CD4-positive, alpha-beta memory T cell (primary cell): ENCODE results near the gene GHRL. TPM values are rescaled to one million over a fixed set of nuclear protein-coding genes. Genes with fewer than 3 reads are reported as not detected.

Experiments
- CTCF ChIA-PET: fragments of 350-600 bp; sonication (Branson Sonifier 250); formaldehyde crosslinking; loops from one replicate; lab custom pipeline; 2021; ENCODE audit warnings: inconsistent platforms; ENCODE audit not compliant: partially characterized antibody; lab: Charles Lee
- POLR2A ChIA-PET: fragments of 350-600 bp; sonication (Branson Sonifier 250); formaldehyde crosslinking; loops from one replicate; lab custom pipeline; 2021; ENCODE audit not compliant: partially characterized antibody; lab: Charles Lee
- DNase-seq, 5 donors: peaks; one replicate each; pipeline versions ENCODE4 v3.0.0 to v3.0.0-alpha.2; 2020 to 2022; ENCODE audit warnings: mixed read lengths in 1 of 5
- H3K27ac ChIP-seq: one replicate; pipeline ENCODE4 v1.7.0; 2013; ENCODE audit warnings: low read depth, low read length
- H3K27me3 ChIP-seq: 2 replicates; pipeline ENCODE4 v1.7.0; 2013; ENCODE audit warnings: mild to moderate bottlenecking, low read length, moderate library complexity; ENCODE audit not compliant: insufficient read depth
- H3K36me3 ChIP-seq: 2 replicates; pipeline ENCODE4 v1.7.0; 2013; ENCODE audit warnings: mild to moderate bottlenecking, low read length, moderate library complexity; ENCODE audit not compliant: insufficient read depth
- H3K4me1 ChIP-seq: 2 replicates; pipeline ENCODE4 v1.7.0; 2013; ENCODE audit warnings: mild to moderate bottlenecking, low read length, moderate library complexity; ENCODE audit not compliant: insufficient read depth
- H3K4me3 ChIP-seq, 2 donors: one replicate each; pipeline ENCODE4 v1.7.0; 2013; ENCODE audit warnings: low read length in 2 of 2, mild to moderate bottlenecking in 1 of 2
- H3K9me3 ChIP-seq, 2 donors: one replicate each; pipeline ENCODE4 v1.7.0; 2013; ENCODE audit warnings: low read length in 2 of 2, control low read depth in 1 of 2; ENCODE audit not compliant: control insufficient read depth in 1 of 2
- H3K27ac Mint-ChIP-seq, 7 donors: one replicate each; pipeline ENCODE4 v1.8.0; 2020 to 2021; ENCODE audit warnings: mixed read lengths in 7 of 7, mild to moderate bottlenecking in 6 of 7, inconsistent platforms in 3 of 7, moderate library complexity in 3 of 7
- H3K27me3 Mint-ChIP-seq, 2 donors: one replicate each; pipeline ENCODE4 v1.8.0; 2020 to 2021; ENCODE audit warnings: mixed read lengths in 2 of 2
- H3K36me3 Mint-ChIP-seq, 2 donors: one replicate each; pipeline ENCODE4 v1.8.0; 2020 to 2021; ENCODE audit warnings: mixed read lengths in 2 of 2, inconsistent platforms in 1 of 2, mild to moderate bottlenecking in 1 of 2
- H3K4me1 Mint-ChIP-seq, 4 donors: one replicate each; pipeline ENCODE4 v1.8.0; 2020 to 2021; ENCODE audit warnings: mixed read lengths in 4 of 4, mild to moderate bottlenecking in 1 of 4
- H3K4me3 Mint-ChIP-seq, 8 donors: one replicate each; pipeline ENCODE4 v1.8.0; 2020 to 2021; ENCODE audit warnings: mixed read lengths in 8 of 8, mild to moderate bottlenecking in 7 of 8, moderate library complexity in 6 of 8, inconsistent platforms in 3 of 8
- H3K9me3 Mint-ChIP-seq, 8 donors: one replicate each; pipeline ENCODE4 v1.8.0; 2020 to 2021; ENCODE audit warnings: mixed read lengths in 8 of 8, mild to moderate bottlenecking in 5 of 8, inconsistent platforms in 3 of 8, moderate library complexity in 1 of 8
- intact Hi-C: fragments of 100-400 bp; cut with micrococcal nuclease; formaldehyde crosslinking; loops from one replicate; pipeline ENCODE4 v1.15.1; 2023
- polyA plus RNA-seq, 2 donors: library from polyadenylated mRNA; unstranded; fragments of 300-500 nt; fragmentation: Illumina TruSeq; gene quantifications; one replicate each; pipeline ENCODE4 v1.2.3, GENCODE V29; 2021
- total RNA-seq, 2 experiments: library from RNA; stranded (reverse); gene quantifications; one replicate each; pipeline ENCODE4 v1.2.3, GENCODE V29; 2021

The GHRL gene
- total and polyA plus RNA-seq, 4 experiments from 2014 or later: 0.75 to 1.1 TPM; not detected in 2

GRCh38 chr3:10280177-10280529 is 12.6 kb downstream of the GHRL start:
- H3K36me3 ChIP-seq: peaks cover 50% of the 10 kb centered on the region
- intact Hi-C loops: loop anchor here (10.0 kb wide), 1 partner anchor 295 kb away; the partner anchor contains the start of gene EMC3
- H3K27ac Mint-ChIP-seq: peak overlapping the region in 5 of 7 donors; percentile 12 to 74 (median 42)
- no peaks in the 10 kb centered on the region for H3K9me3 ChIP-seq
- peaks cover 21 to 78% of the 10 kb centered on the region in 2 donors for H3K36me3 Mint-ChIP-seq
- H3K9me3 Mint-ChIP-seq: no peaks in the 10 kb centered on the region
- H3K27ac ChIP-seq: no peak overlapping the region
- peaks cover 31% of the 10 kb centered on the region for H3K4me1 ChIP-seq
- ChIA-PET POLR2A (interaction anchor here (1.2 to 1.4 kb wide), 2 partner anchors 9 to 116 kb away, joined by 3 to 4 read pairs; no protein-coding TSS in a partner anchor), CTCF (interaction anchor here (1.1 kb wide), 1 partner anchor 17 kb away, joined by 3 read pairs; no protein-coding TSS in a partner anchor)
- H3K27me3 Mint-ChIP-seq: no peaks in the 10 kb centered on the region
- DNase-seq: no peak
- H3K4me3 Mint-ChIP-seq: peak overlapping the region in 1 of 8 donors; percentile 5
- no peaks in the 10 kb centered on the region for H3K27me3 ChIP-seq
- H3K4me3 ChIP-seq: no peak overlapping the region
- H3K4me1 Mint-ChIP-seq: peaks cover 27 to 45% (median 36%) of the 10 kb centered on the region in 4 donors

- intact Hi-C loops: loop anchor here (10.0 kb wide), 1 partner anchor 295 kb away; the partner anchor contains the start of gene EMC3
- POLR2A ChIA-PET: interaction anchor here (1.2 kb wide), 1 partner anchor 116 kb away, joined by 3 read pairs; no protein-coding TSS in a partner anchor
These were observed 13.2 kb downstream of the GHRL start for GRCh38 chr3:10279384-10280176.

GRCh38 chr3:10278501-10278900 is 14.2 kb downstream of the GHRL start:
- Histone ChIP-seq H3K4me1 (peaks cover 28% of the 10 kb centered on the region), H3K27ac (no peak overlapping the region), H3K4me3 (no peak overlapping the region), H3K27me3 (no peaks in the 10 kb centered on the region), H3K9me3 (no peaks in the 10 kb centered on the region), H3K36me3 (peaks cover 49% of the 10 kb centered on the region)
- ChIA-PET CTCF (no interaction called here), POLR2A (interaction anchor here (1.1 kb wide), 1 partner anchor 12 kb away, joined by 3 read pairs; no protein-coding TSS in a partner anchor)
- H3K27me3 Mint-ChIP-seq: no peaks in the 10 kb centered on the region
- no peak overlapping the region for H3K4me3 Mint-ChIP-seq
- H3K9me3 Mint-ChIP-seq: no peaks in the 10 kb centered on the region
- H3K27ac Mint-ChIP-seq: peak overlapping the region in 3 of 7 donors; percentile 41 to 79 (median 57)
- peaks cover 21 to 41% (median 31%) of the 10 kb centered on the region in 4 donors for H3K4me1 Mint-ChIP-seq
- no peak for DNase-seq
- intact Hi-C loops: no loop called here
- H3K36me3 Mint-ChIP-seq: peaks cover 24 to 77% of the 10 kb centered on the region in 2 donors

More at GRCh38 chr3:10279384-10280176, 13.2 kb downstream of the GHRL start:
- H3K27me3 ChIP-seq: no peaks in the 10 kb centered on the region
- Mint-ChIP-seq H3K27me3 (no peaks in the 10 kb centered on the region), H3K36me3 (peaks cover 21 to 77% of the 10 kb centered on the region in 2 donors), H3K9me3 (no peaks in the 10 kb centered on the region), H3K4me3 (no peak overlapping the region), H3K4me1 (peaks cover 22 to 41% (median 32%) of the 10 kb centered on the region in 4 donors), H3K27ac (peak overlapping the region in 5 of 7 donors; percentile 12 to 79 (median 42))
- CTCF ChIA-PET: interaction anchor here (1.1 kb wide), 1 partner anchor 16 kb away, joined by 3 read pairs; no protein-coding TSS in a partner anchor
- no peak overlapping the region for H3K4me3 ChIP-seq
- H3K9me3 ChIP-seq: no peaks in the 10 kb centered on the region
- no peak overlapping the region for H3K27ac ChIP-seq
- no peak for DNase-seq
- peaks cover 28% of the 10 kb centered on the region for H3K4me1 ChIP-seq
- H3K36me3 ChIP-seq: peaks cover 50% of the 10 kb centered on the region

- CTCF ChIA-PET: interaction anchor here (3.2 kb wide), 1 partner anchor 13 kb away, joined by 16 read pairs; no protein-coding TSS in a partner anchor
- intact Hi-C loops: no loop called here
These were observed 15.6 kb downstream of the GHRL start for GRCh38 chr3:10277115-10277625.

DNA sequence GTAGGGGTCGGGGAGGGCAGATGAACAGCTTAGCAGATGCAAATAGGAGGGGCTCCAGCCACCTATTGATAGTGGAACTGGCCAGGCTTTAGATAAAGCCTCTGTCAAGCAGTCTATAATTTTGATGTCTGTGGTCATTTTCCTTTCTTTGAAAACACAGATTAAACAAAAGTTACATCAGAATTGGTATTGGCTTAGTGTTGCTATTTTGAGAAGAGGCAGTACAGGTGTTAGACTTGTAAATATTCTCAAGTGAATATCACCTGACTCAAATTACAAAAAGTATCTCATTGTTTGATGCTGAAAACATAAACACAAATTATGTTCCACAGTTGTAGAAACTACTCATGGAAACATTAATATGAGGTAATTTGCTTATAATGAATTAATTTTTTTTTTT is 18.1 kb downstream of the GHRL start:
- Histone ChIP-seq H3K4me1 (peaks cover 40% of the 10 kb centered on the region), H3K36me3 (peaks cover 53% of the 10 kb centered on the region), H3K9me3 (no peaks in the 10 kb centered on the region), H3K27me3 (no peaks in the 10 kb centered on the region), H3K27ac (no peak overlapping the region), H3K4me3 (no peak overlapping the region)
- CTCF ChIA-PET: interaction anchor here (0.8 to 3.2 kb wide), 3 partner anchors 10 to 342 kb away, joined by 3 to 16 read pairs (median 3); partner anchors contain the start of gene CRELD1
- POLR2A ChIA-PET: interaction anchor here (2.0 kb wide), 1 partner anchor 11 kb away, joined by 6 read pairs; no protein-coding TSS in a partner anchor
- Mint-ChIP-seq H3K9me3 (no peaks in the 10 kb centered on the region), H3K4me3 (peak overlapping the region in 5 of 8 donors; percentile 5 to 70 (median 13)), H3K4me1 (peaks cover 23 to 60% (median 41%) of the 10 kb centered on the region in 4 donors), H3K27me3 (no peaks in the 10 kb centered on the region), H3K36me3 (peaks cover 23 to 75% of the 10 kb centered on the region in 2 donors), H3K27ac (peak overlapping the region; percentile 9 to 85 (median 78))
- DNase-seq: no peak
- intact Hi-C loops: no loop called here

More at GRCh38 chr3:10277115-10277625, 15.6 kb downstream of the GHRL start:
- Histone ChIP-seq H3K27ac (no peak overlapping the region), H3K36me3 (peaks cover 52% of the 10 kb centered on the region), H3K4me1 (peaks cover 34% of the 10 kb centered on the region), H3K9me3 (no peaks in the 10 kb centered on the region), H3K4me3 (no peak overlapping the region), H3K27me3 (no peaks in the 10 kb centered on the region)
- Mint-ChIP-seq H3K4me3 (peak overlapping the region in 1 of 8 donors; percentile 7), H3K27ac (peak overlapping the region in 6 of 7 donors; percentile 24 to 69 (median 54)), H3K36me3 (peaks cover 31 to 74% of the 10 kb centered on the region in 2 donors), H3K27me3 (no peaks in the 10 kb centered on the region), H3K9me3 (no peaks in the 10 kb centered on the region), H3K4me1 (peaks cover 26 to 44% (median 33%) of the 10 kb centered on the region in 4 donors)
- no peak for DNase-seq
- POLR2A ChIA-PET: no interaction called here

GRCh38 chr3:10273702-10274305 is 18.9 kb downstream of the GHRL start:
- H3K27ac Mint-ChIP-seq: peak overlapping the region; percentile 68 to 87 (median 79)
- POLR2A ChIA-PET: interaction anchor here (2.0 kb wide), 1 partner anchor 10 kb away, joined by 6 read pairs; no protein-coding TSS in a partner anchor
- H3K27ac ChIP-seq: no peak overlapping the region

More at GRCh38 chr3:10273702-10274305, 18.9 kb downstream of the GHRL start:
- CTCF ChIA-PET: interaction anchor here (0.8 to 3.2 kb wide), 3 partner anchors 10 to 341 kb away, joined by 3 to 16 read pairs (median 3); partner anchors contain the start of gene CRELD1
- no peaks in the 10 kb centered on the region for H3K27me3 Mint-ChIP-seq
- H3K4me1 Mint-ChIP-seq: peaks cover 24 to 68% (median 44%) of the 10 kb centered on the region in 4 donors
- peak overlapping the region in 7 of 8 donors; percentile 26 to 71 (median 58) for H3K4me3 Mint-ChIP-seq
- Histone ChIP-seq H3K4me3 (no peak overlapping the region), H3K9me3 (no peaks in the 10 kb centered on the region), H3K36me3 (peaks cover 51% of the 10 kb centered on the region), H3K27me3 (no peaks in the 10 kb centered on the region), H3K4me1 (peaks cover 46% of the 10 kb centered on the region)
- no peak for DNase-seq
- H3K36me3 Mint-ChIP-seq: peaks cover 23 to 76% of the 10 kb centered on the region in 2 donors
- no peaks in the 10 kb centered on the region for H3K9me3 Mint-ChIP-seq
- intact Hi-C loops: no loop called here
